HL-60/S4 treated with retinoic acid at 250 ng/mL for 4 days and 3 days (cell line): ENCODE measurements around the gene NT5DC1.

ENCODE experiments used
- in situ Hi-C: fragments of 300-500 bp; cut with MboI; formaldehyde crosslinking; loops from 2 replicates; pipeline ENCODE4 v1.7.0; 2022; ENCODE audit warnings: low sequenced_read_pairs

NT5DC1 gene

GRCh38 chr6:116133453-116133852 lies 32.8 kb downstream of the NT5DC1 start:
- in situ Hi-C loops: no loop called here

DNA sequence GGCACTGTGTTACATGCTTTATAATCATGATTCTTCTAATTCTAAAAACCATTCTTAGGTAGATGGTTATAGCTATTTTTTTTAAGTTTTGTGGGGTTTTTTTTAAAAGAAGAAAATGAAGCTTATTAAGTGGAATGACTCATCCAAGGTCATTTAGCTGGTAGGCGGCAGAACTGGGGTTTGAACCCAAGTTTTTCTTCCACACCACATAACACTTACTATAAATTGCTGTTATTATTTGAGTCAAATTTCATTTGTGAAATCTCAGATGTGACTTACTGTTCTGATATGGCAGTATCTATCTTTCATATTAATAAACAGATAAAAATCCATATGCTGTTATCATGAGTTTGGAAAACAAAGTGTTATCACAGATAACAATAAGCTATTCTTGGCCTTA lies 35.7 kb downstream of the NT5DC1 start:
- in situ Hi-C loops: no loop called here

DNA sequence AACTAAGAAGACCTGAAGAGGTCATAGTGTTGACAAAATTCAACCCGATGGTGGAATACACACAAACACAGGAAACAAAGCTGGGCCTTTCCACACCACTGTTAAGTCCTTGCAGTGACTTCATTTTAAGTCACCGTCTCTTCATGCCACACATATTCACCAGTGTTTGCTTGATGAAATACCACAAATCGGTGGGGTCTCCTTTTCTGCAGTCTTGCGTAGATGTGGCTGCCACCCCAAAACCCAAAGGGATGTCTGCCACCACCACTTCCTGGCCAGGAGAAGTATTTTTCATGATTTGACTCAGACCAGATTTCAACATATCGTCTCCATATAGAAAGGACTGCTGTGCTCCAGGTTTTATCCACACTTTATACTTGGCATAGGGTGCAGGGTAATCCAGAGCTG lies 36.3 kb downstream of the NT5DC1 start:
- in situ Hi-C loops: no loop called here

GRCh38 chr6:116139917-116140316 lies 39.3 kb downstream of the NT5DC1 start:
- in situ Hi-C loops: no loop called here

GRCh38 chr6:116144605-116145004 lies 44.0 kb downstream of the NT5DC1 start:
- in situ Hi-C loops: no loop called here

DNA sequence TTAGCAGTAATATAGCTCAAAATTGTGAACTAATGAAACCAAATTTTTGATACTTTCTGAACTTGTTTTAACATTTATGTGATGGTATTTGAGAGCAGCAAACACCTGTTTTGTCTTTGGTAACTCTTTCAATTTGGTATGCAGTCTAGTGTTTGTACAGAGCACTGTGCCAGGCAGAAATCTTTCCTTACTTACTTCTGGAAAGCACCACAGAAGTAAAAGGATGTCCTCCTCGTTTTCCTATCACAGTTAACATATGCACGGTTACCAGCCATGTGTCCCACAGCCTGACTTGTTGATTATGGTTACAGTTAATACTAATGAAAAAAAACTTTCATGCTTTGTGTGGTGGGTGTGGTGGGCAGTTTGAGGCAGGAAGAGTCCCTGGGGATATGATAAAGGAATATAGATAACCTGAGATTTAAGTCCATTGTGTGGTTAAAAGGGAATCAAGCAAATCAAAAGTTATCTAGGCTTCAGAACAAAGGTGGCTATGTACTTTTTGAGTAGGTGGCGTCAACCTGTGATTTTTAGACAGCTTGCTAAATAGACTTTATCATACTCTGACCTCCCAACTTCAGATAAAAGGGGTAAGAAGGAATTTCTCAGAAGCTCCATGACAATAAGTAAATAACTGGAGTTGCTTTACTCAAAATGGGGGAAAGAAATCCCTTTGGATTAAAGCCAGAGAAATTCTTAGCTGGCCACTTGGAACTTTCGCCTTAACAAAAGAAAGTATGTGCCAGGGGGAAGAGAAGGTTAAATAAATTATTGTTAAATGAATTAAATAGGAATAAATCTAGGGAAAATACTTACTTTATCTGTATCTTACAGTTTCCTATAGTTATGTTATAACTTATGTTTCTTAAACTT lies 45.4 kb downstream of the NT5DC1 start:
- in situ Hi-C loops: no loop called here

GRCh38 chr6:116152620-116153019 lies 52.0 kb downstream of the NT5DC1 start:
- in situ Hi-C loops: no loop called here

GRCh38 chr6:116154887-116155286 lies 54.2 kb downstream of the NT5DC1 start:
- in situ Hi-C loops: no loop called here

- in situ Hi-C loops: no loop called here
These were observed 56.0 kb downstream of the NT5DC1 start for GRCh38 chr6:116156405-116157326.

GRCh38 chr6:116157391-116157790 lies 56.7 kb downstream of the NT5DC1 start:
- in situ Hi-C loops: no loop called here

- in situ Hi-C loops: no loop called here
These were observed 58.0 kb downstream of the NT5DC1 start for GRCh38 chr6:116158641-116159040.

- in situ Hi-C loops: no loop called here
These were observed 59.3 kb downstream of the NT5DC1 start for GRCh38 chr6:116159782-116160524.

DNA sequence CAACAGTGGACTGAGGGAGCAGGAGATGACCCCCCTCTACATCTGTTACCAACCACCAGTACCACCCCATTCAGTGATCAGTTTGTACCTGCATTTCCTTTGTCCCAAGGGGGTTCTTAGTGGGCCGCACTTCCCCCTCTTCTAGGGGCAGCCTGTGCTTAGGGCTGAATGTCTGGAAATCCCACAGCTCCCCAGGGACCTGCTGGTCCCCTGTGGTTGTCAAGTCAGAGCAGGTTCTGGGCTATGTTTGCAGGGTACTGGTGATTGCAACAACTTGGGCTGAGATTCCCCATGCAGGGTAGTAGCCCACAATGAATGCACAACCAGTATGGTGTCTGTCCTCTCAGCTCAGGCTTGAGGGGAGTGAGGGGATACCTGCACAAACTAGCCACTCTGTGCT lies 64.9 kb downstream of the NT5DC1 start:
- in situ Hi-C loops: no loop called here

GRCh38 chr6:116166369-116166768 lies 65.7 kb downstream of the NT5DC1 start:
- in situ Hi-C loops: no loop called here

DNA sequence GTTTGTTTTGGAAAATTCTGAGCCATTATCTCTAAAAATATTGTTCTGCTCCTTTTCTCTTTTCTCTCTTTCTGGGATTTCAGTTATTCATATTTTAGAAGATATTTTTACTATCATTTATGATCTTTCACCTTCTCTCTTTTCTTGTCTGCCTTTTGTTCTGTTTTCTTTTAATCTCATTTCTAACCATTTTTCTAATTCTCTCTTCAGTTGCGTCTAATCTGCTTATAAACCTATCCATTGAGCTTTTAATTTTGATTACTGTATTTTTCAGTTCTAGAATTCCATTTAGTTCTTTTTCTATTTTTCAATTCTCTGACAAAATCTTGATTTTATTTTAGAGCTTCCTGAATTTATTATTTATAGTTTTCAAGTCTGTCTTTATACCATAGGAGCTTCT lies 67.5 kb downstream of the NT5DC1 start:
- in situ Hi-C loops: no loop called here

GRCh38 chr6:116169880-116170279 lies 69.2 kb downstream of the NT5DC1 start:
- in situ Hi-C loops: no loop called here

GRCh38 chr6:116170358-116171057 lies 69.9 kb downstream of the NT5DC1 start:
- in situ Hi-C loops: no loop called here

GRCh38 chr6:116173928-116174327 lies 73.3 kb downstream of the NT5DC1 start:
- in situ Hi-C loops: no loop called here

- in situ Hi-C loops: no loop called here
These were observed 74.7 kb downstream of the NT5DC1 start for GRCh38 chr6:116175344-116175743.

GRCh38 chr6:116176596-116176995 lies 75.9 kb downstream of the NT5DC1 start:
- in situ Hi-C loops: no loop called here
